WI38 (cell line): ENCODE measurements around the gene MAP1B.

Experiments
- H3K4me3 ChIP-seq: 2 replicates; pipeline ENCODE4 v1.5.1; 2011; ENCODE audit warnings: low read depth, mild to moderate bottlenecking, control low read depth, low read length
- CTCF ChIP-seq: IDR thresholded peaks from 2 replicates; pipeline ENCODE4 v1.5.1; 2012; ENCODE audit warnings: low read depth, mild to moderate bottlenecking, control low read depth, low read length

Gene MAP1B

DNA sequence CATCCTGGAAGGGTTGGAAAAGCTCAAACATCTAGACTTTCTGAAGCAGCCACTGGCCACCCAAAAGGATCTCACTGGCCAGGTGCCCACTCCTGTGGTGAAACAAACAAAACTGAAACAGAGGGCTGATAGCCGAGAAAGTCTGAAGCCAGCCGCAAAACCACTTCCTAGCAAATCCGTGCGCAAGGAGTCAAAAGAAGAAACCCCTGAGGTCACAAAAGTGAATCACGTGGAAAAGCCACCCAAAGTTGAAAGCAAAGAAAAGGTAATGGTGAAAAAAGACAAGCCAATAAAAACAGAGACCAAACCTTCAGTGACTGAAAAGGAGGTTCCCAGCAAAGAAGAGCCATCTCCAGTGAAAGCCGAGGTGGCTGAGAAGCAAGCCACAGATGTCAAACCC, 87.6 kb downstream of the MAP1B start:
- no peak for TF ChIP-seq CTCF
- no peak overlapping the region for H3K4me3 ChIP-seq

GRCh38 chr5:72195581-72195980, 88.3 kb downstream of the MAP1B start:
- no peak for TF ChIP-seq CTCF
- no peak overlapping the region for H3K4me3 ChIP-seq

DNA sequence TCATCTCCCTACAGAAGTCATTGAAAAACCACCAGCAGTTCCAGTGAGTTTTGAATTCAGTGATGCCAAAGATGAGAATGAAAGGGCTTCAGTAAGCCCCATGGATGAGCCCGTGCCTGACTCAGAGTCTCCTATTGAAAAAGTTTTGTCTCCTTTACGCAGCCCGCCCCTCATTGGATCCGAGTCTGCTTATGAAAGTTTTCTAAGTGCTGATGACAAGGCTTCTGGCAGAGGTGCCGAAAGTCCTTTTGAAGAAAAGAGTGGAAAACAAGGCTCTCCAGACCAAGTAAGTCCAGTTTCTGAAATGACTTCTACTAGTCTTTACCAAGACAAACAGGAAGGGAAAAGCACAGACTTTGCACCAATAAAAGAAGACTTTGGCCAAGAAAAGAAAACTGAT, 90.1 kb downstream of the MAP1B start:
- TF ChIP-seq CTCF = no peak
- H3K4me3 ChIP-seq = no peak overlapping the region

GRCh38 chr5:72199681-72200080, 92.4 kb downstream of the MAP1B start:
- H3K4me3 ChIP-seq = no peak overlapping the region
- TF ChIP-seq CTCF = no peak

DNA sequence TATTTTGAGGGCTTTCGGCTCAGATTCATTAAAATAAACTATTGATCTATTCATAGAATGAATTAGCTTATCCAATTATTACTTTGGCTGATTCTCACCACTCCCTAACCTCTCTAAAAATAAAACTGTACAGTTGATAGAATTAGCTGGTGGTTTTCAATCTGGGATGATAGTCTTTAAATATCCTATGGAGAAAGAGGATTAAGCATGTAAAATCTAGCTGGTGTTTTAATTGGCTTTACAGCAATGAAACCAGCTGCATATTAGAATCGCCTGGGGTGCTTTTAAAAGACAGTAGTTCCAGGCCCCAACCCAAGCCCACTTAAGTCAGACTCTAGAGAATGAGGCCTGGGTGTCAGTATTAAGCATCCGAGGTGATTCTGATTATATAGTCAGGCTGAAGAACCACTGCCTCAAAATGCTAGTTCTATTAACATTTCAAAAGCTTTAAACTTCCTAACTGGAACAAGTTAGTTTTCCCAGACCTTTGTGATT, 95.1 kb downstream of the MAP1B start:
- H3K4me3 ChIP-seq = no peak overlapping the region
- no peak for TF ChIP-seq CTCF

DNA sequence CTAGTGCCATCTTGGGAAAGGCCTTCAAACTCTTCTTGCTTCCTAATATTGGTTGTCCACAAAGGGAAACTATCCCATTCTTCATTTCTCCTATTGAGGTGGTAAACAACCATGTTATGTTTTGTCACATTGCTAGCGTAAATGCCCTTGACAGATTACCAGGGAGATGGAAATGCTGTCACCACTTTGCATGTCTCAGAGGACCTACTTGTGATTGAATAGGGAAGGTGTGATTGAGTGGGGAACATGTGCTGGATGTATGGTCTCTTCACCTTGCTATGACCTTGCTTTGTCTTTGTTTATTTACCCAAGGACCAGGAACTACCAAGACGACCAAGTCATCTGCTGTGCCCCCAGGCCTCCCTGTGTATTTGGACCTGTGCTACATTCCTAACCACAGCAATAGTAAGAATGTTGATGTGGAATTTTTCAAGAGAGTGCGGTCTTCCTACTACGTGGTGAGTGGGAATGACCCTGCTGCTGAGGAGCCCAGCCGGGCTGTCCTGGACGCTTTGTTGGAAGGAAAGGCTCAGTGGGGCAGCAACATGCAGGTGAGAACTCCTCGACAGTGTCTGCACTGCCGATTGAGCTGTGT, 96.1 kb downstream of the MAP1B start:
- TF ChIP-seq CTCF = no peak

GRCh38 chr5:72204946-72205345, 97.7 kb downstream of the MAP1B start:
- H3K4me3 ChIP-seq = no peak overlapping the region
- no peak for TF ChIP-seq CTCF

More for the DNA sequence above, 96.1 kb downstream of the MAP1B start:
- no peak overlapping the region for H3K4me3 ChIP-seq
